B cell (primary cell): ENCODE results near the gene RPTOR.

Experiments
- EZH2 ChIP-seq: IDR thresholded peaks from 2 replicates; pipeline ENCODE4 v1.6.1; 2012; ENCODE audit warnings: borderline replicate concordance, low read depth, mild to moderate bottlenecking, moderate library complexity, low read length; ENCODE audit not compliant: insufficient read depth, poor library complexity, severe bottlenecking
- TF ChIP-seq, protein P1 (sequence below): fragments of 200-600 bp; IDR thresholded peaks from one replicate; pipeline ENCODE4 v1.8.0; 2022; ENCODE audit warnings: antibody characterized with exemption, mild to moderate bottlenecking

DNA sequence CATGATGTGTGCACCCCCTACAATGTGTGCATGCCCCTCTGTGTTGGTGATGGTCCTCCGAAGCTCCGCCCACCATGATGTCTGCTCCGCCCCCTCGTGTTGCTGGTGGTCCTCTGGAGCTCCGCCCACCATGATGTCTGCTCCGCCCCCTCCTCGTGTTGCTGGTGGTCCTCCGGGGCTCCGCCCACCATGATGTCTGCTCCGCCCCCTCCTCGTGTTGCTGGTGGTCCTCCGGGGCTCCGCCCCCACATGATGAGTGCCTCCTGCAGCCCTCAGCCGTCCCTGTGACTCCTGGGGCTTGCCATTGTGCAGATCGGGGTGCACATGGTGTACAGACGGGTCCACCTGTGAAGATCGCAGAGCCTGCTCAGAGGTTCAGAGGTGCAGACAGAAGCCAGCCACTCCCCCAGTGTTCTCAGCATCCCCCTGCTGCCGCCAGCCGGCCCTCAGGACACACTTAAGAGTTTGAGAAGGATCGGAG, 317.9 kb downstream of the RPTOR start:
- TF ChIP-seq, protein P1, sequence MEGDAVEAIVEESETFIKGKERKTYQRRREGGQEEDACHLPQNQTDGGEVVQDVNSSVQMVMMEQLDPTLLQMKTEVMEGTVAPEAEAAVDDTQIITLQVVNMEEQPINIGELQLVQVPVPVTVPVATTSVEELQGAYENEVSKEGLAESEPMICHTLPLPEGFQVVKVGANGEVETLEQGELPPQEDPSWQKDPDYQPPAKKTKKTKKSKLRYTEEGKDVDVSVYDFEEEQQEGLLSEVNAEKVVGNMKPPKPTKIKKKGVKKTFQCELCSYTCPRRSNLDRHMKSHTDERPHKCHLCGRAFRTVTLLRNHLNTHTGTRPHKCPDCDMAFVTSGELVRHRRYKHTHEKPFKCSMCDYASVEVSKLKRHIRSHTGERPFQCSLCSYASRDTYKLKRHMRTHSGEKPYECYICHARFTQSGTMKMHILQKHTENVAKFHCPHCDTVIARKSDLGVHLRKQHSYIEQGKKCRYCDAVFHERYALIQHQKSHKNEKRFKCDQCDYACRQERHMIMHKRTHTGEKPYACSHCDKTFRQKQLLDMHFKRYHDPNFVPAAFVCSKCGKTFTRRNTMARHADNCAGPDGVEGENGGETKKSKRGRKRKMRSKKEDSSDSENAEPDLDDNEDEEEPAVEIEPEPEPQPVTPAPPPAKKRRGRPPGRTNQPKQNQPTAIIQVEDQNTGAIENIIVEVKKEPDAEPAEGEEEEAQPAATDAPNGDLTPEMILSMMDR = no peak
- TF ChIP-seq EZH2 = no peak
